WTC11 (cell line): Measurements from ENCODE around the gene CMC2. TPM values are rescaled to one million over a fixed set of nuclear protein-coding genes. Genes with fewer than 3 reads are reported as not detected.

ENCODE experiments used
- ATAC-seq: fragments of 200-7000 bp; cut with Tn5 transposase; 2 replicates; pipeline ENCODE4 v1.10.0; 2021; ENCODE audit warnings: mild to moderate bottlenecking, moderate library complexity
- CTCF ChIA-PET: fragments of 300-600 bp; sonication (Branson Sonifier 250); formaldehyde crosslinking; loops from one replicate; lab custom pipeline; 2021; ENCODE audit warnings: antibody characterized with exemption; lab: Charles Lee
- POLR2A ChIA-PET: fragments of 350-600 bp; sonication (Branson Sonifier 250); formaldehyde crosslinking; loops from one replicate; lab custom pipeline; 2021; ENCODE audit warnings: antibody characterized with exemption; lab: Charles Lee
- DNase-seq: peaks from one replicate; pipeline ENCODE4 v3.0.0; 2021; ENCODE audit warnings: low spot score
- H3K27ac Mint-ChIP-seq: 2 replicates; pipeline ENCODE4 v1.8.0; 2021; ENCODE audit warnings: mixed read lengths
- H3K27me3 Mint-ChIP-seq: 2 replicates; pipeline ENCODE4 v1.8.0; 2021; ENCODE audit warnings: low read depth, mild to moderate bottlenecking, moderate library complexity, mixed read lengths
- H3K36me3 Mint-ChIP-seq: 2 replicates; pipeline ENCODE4 v1.8.0; 2021; ENCODE audit warnings: mixed read lengths
- H3K4me1 Mint-ChIP-seq: 2 replicates; pipeline ENCODE4 v1.8.0; 2022; ENCODE audit warnings: mixed read lengths
- H3K4me3 Mint-ChIP-seq: 2 replicates; pipeline ENCODE4 v1.8.0; 2021; ENCODE audit warnings: mild to moderate bottlenecking, moderate library complexity, mixed read lengths
- H3K9me3 Mint-ChIP-seq: 2 replicates; pipeline ENCODE4 v1.8.0; 2021; ENCODE audit warnings: mixed read lengths
- AFF4 ChIP-seq: sonication (generic); formaldehyde crosslinking; IDR thresholded peaks from 2 replicates; pipeline ENCODE4 v1.8.1; 2023; ENCODE audit warnings: mild to moderate bottlenecking, missing genetic modification reagents, borderline replicate concordance
- ATF3 ChIP-seq: sonication (generic); formaldehyde crosslinking; conservative IDR thresholded peaks from 2 replicates; pipeline ENCODE4 v1.8.1; 2022; ENCODE audit warnings: mild to moderate bottlenecking, missing genetic modification reagents
- ATF6 ChIP-seq: sonication (generic); formaldehyde crosslinking; IDR thresholded peaks from 2 replicates; pipeline ENCODE4 v1.8.1; 2023; ENCODE audit warnings: mild to moderate bottlenecking, missing genetic modification reagents
- E2F1 ChIP-seq: sonication (generic); formaldehyde crosslinking; IDR thresholded peaks from 2 replicates; pipeline ENCODE4 v1.8.0; 2022; ENCODE audit warnings: mild to moderate bottlenecking, missing genetic modification reagents
- ELF4 ChIP-seq: sonication (generic); formaldehyde crosslinking; IDR thresholded peaks from 2 replicates; pipeline ENCODE4 v1.8.1; 2022; ENCODE audit warnings: low read depth, mild to moderate bottlenecking, moderate library complexity, missing genetic modification reagents
- EMX1 ChIP-seq: fragments of 250-450 bp; sonication (Bioruptor Pico); IDR thresholded peaks from 2 replicates; pipeline ENCODE4 v1.8.0; 2021; ENCODE audit warnings: mild to moderate bottlenecking
- FOXP4 ChIP-seq: sonication (generic); formaldehyde crosslinking; IDR thresholded peaks from 2 replicates; pipeline ENCODE4 v1.8.0; 2022; ENCODE audit warnings: mild to moderate bottlenecking, missing genetic modification reagents
- HMGXB4 ChIP-seq: sonication (generic); formaldehyde crosslinking; IDR thresholded peaks from 2 replicates; pipeline ENCODE4 v1.8.1; 2023; ENCODE audit warnings: mild to moderate bottlenecking, moderate library complexity, missing genetic modification reagents
- NR2C2 ChIP-seq: sonication (generic); formaldehyde crosslinking; IDR thresholded peaks from 2 replicates; pipeline ENCODE4 v1.8.0; 2022; ENCODE audit warnings: mild to moderate bottlenecking, missing genetic modification reagents
- PREB ChIP-seq: sonication (generic); formaldehyde crosslinking; IDR thresholded peaks from 2 replicates; pipeline ENCODE4 v1.8.1; 2022; ENCODE audit warnings: mild to moderate bottlenecking, missing genetic modification reagents, moderate library complexity, borderline replicate concordance
- SMAD3 ChIP-seq: sonication (generic); formaldehyde crosslinking; IDR thresholded peaks from 2 replicates; pipeline ENCODE4 v1.8.0; 2022; ENCODE audit warnings: missing genetic modification reagents, mild to moderate bottlenecking, borderline replicate concordance
- TCF7 ChIP-seq: sonication (generic); formaldehyde crosslinking; IDR thresholded peaks from 2 replicates; pipeline ENCODE4 v1.8.0; 2022; ENCODE audit warnings: mild to moderate bottlenecking, low read depth, missing genetic modification reagents, moderate library complexity
- TEAD1 ChIP-seq: sonication (generic); formaldehyde crosslinking; IDR thresholded peaks from 2 replicates; pipeline ENCODE4 v1.8.0; 2022; ENCODE audit warnings: mild to moderate bottlenecking, missing genetic modification reagents
- TP53 ChIP-seq: sonication (generic); formaldehyde crosslinking; IDR thresholded peaks from 2 replicates; pipeline ENCODE4 v1.8.1; 2023; ENCODE audit warnings: mild to moderate bottlenecking, missing genetic modification reagents
- ZNF512 ChIP-seq: sonication (generic); formaldehyde crosslinking; IDR thresholded peaks from 2 replicates; pipeline ENCODE4 v1.8.1; 2022; ENCODE audit warnings: missing genetic modification reagents, borderline replicate concordance
- ZNF532 ChIP-seq: fragments of 250-450 bp; sonication (Bioruptor Pico); IDR thresholded peaks from 2 replicates; pipeline ENCODE4 v1.9.0; 2021; ENCODE audit warnings: mild to moderate bottlenecking, borderline replicate concordance
- total RNA-seq: library from RNA; stranded (reverse); gene quantifications from 3 replicates; pipeline ENCODE4 v1.2.3, GENCODE V29; 2021

CMC2 gene
- total RNA-seq, 1 experiment from 2014 or later: 78.9 TPM

- Mint-ChIP-seq H3K4me3 (no peak overlapping the region), H3K9me3 (peaks cover 18% of the 10 kb centered on the region), H3K4me1 (no peaks in the 10 kb centered on the region), H3K36me3 (peaks cover 13% of the 10 kb centered on the region), H3K27me3 (no peaks in the 10 kb centered on the region; the same call in 1 of the 2 replicates), H3K27ac (no peak overlapping the region; the same call in 1 of the 2 replicates)
- ChIA-PET CTCF (no interaction called here), POLR2A (no interaction called here)
- ATAC-seq (no peak), DNase-seq (no peak)
- TF ChIP-seq AFF4 (no peak), ZNF532 (CRISPR knock-in tag) (no peak), TEAD1 (CRISPR knock-in tag) (no peak)
Observed at GRCh38 chr16:81053761-81054160, 47.1 kb upstream of the CMC2 start.

GRCh38 chr16:81042821-81043220, 36.1 kb upstream of the CMC2 start:
- DNase-seq: no peak
- Mint-ChIP-seq H3K27ac (no peak overlapping the region), H3K4me1 (no peaks in the 10 kb centered on the region), H3K27me3 (no peaks in the 10 kb centered on the region; the same call in 1 of the 2 replicates), H3K4me3 (no peak overlapping the region), H3K36me3 (peaks cover 49% of the 10 kb centered on the region), H3K9me3 (no peaks in the 10 kb centered on the region)
- ATAC-seq: no peak
- POLR2A ChIA-PET: no interaction called here
- CTCF ChIA-PET: no interaction called here
- TF ChIP-seq ZNF512 (no peak), ELF4 (CRISPR knock-in tag) (no peak), TP53 (CRISPR knock-in tag) (no peak), TCF7 (CRISPR knock-in tag) (no peak), EMX1 (CRISPR knock-in tag) (no peak), SMAD3 (no peak), ATF6 (no peak), PREB (CRISPR knock-in tag) (no peak), E2F1 (no peak), NR2C2 (no peak), FOXP4 (CRISPR knock-in tag) (no peak), HMGXB4 (CRISPR knock-in tag) (no peak), ATF3 (CRISPR knock-in tag) (no peak)
